Vagina (tissue), 2 donors: ENCODE results near the gene DST.

Experiments used
- CTCF ChIP-seq, 3 experiments: fragments of 450-650 bp in 2 of 3; fragments of 200-600 bp in 1 of 3; sonication (generic) in 1 of 3; IDR thresholded peaks; one replicate each; pipeline ENCODE4 v1.5.1; 2017 to 2019; ENCODE audit warnings: antibody characterized with exemption in 3 of 3, mild to moderate bottlenecking in 2 of 3, moderate library complexity in 2 of 3
- POLR2AphosphoS5 ChIP-seq, 2 donors: sonication (generic); formaldehyde crosslinking; IDR thresholded peaks; one replicate each; pipeline ENCODE4 v1.9.0; 2017; ENCODE audit warnings: antibody characterized with exemption in 2 of 2, mild to moderate bottlenecking in 2 of 2, low read depth in 1 of 2; ENCODE audit not compliant: insufficient read depth in 1 of 2

GRCh38 chr6:56618050-56618449, 24.6 kb downstream of the DST start:
- no peak for TF ChIP-seq POLR2AphosphoS5 (IDR thresholded peaks at IDR 0.05; ENCODE audit: insufficient read depth in 1 of 2, low read depth in 1 of 2)
- no peak for TF ChIP-seq CTCF (IDR thresholded peaks at IDR 0.05)
